SU-DHL-6 (cell line): ENCODE results near the gene NSF.

Experiments
- H2AFZ ChIP-seq: fragments of 200-600 bp; sonication (generic); 2 replicates; pipeline ENCODE4 v1.6.1; 2014; ENCODE audit warnings: low read depth, mild to moderate bottlenecking, moderate library complexity, mixed read lengths, antibody characterized with exemption, low read length; ENCODE audit not compliant: severe bottlenecking
- H3F3A ChIP-seq: fragments of 200-600 bp; shearing (Covaris generic); 2 replicates; pipeline ENCODE4 v1.6.0; 2016; ENCODE audit warnings: antibody characterized with exemption, mild to moderate bottlenecking; ENCODE audit not compliant: insufficient read depth
- H3K27ac ChIP-seq: fragments of 200-600 bp; sonication (generic); 2 replicates; pipeline ENCODE4 v1.5.1; 2016; ENCODE audit warnings: low read depth, mild to moderate bottlenecking, low read length, moderate library complexity, mixed read lengths
- H3K27me3 ChIP-seq: fragments of 200-600 bp; sonication (generic), shearing (Covaris generic); 2 replicates; pipeline ENCODE4 v1.6.0; 2014; ENCODE audit warnings: mild to moderate bottlenecking, low read length
- H3K36me3 ChIP-seq: fragments of 200-600 bp; sonication (generic); 2 replicates; pipeline ENCODE4 v1.6.1; 2014; ENCODE audit warnings: mild to moderate bottlenecking, low read length, mixed read lengths
- H3K4me2 ChIP-seq: fragments of 300-600, 200-600 bp; shearing (Covaris generic), sonication (generic); 2 replicates; pipeline ENCODE4 v1.6.0; 2014; ENCODE audit warnings: low read length, low read depth, mild to moderate bottlenecking; ENCODE audit not compliant: poor library complexity, severe bottlenecking
- H3K4me3 ChIP-seq: fragments of 200-600 bp; sonication (generic); 2 replicates; pipeline ENCODE4 v1.5.1; 2014; ENCODE audit warnings: antibody characterized with exemption, low read length, mild to moderate bottlenecking, mixed read lengths; ENCODE audit not compliant: insufficient read depth, poor library complexity, severe bottlenecking
- H3K79me2 ChIP-seq: fragments of 200-600 bp; sonication (generic); 2 replicates; pipeline ENCODE4 v1.6.1; 2014; ENCODE audit warnings: mild to moderate bottlenecking, low read length, moderate library complexity; ENCODE audit not compliant: insufficient read depth
- H3K9ac ChIP-seq: fragments of 200-600 bp; sonication (generic); 2 replicates; pipeline ENCODE4 v1.7.0; 2014; ENCODE audit warnings: mild to moderate bottlenecking, low read length
- H3K9me2 ChIP-seq: fragments of 200-600 bp; sonication (generic); replicated peaks from 2 replicates; pipeline ENCODE4 v1.6.1; 2014; ENCODE audit warnings: low read length; ENCODE audit not compliant: insufficient read depth
- H3K9me3 ChIP-seq: fragments of 200-600 bp; sonication (generic); 2 replicates; pipeline ENCODE4 v1.6.1; 2014; ENCODE audit warnings: low read length, mixed read lengths; ENCODE audit not compliant: insufficient read depth
- H4K20me1 ChIP-seq: fragments of 200-600 bp; sonication (generic); 2 replicates; pipeline ENCODE4 v1.6.1; 2014; ENCODE audit warnings: low read depth, mild to moderate bottlenecking, antibody characterized with exemption, low read length, moderate library complexity, mixed read lengths
- EZH2phosphoT487 ChIP-seq: fragments of 200-600 bp; sonication (generic), shearing (Covaris generic); conservative IDR thresholded peaks from 2 replicates; pipeline ENCODE4 v1.6.1; 2018; ENCODE audit warnings: mild to moderate bottlenecking, antibody characterized with exemption, low read length, moderate library complexity, mixed read lengths
- TF ChIP-seq, protein P1 (sequence below): fragments of 200-600 bp; sonication (generic); IDR thresholded peaks from one replicate; pipeline ENCODE4 v1.5.1; 2017; ENCODE audit warnings: antibody characterized with exemption, mild to moderate bottlenecking, low read length, moderate library complexity; ENCODE audit not compliant: insufficient read depth, poor library complexity, severe bottlenecking

The NSF gene

DNA sequence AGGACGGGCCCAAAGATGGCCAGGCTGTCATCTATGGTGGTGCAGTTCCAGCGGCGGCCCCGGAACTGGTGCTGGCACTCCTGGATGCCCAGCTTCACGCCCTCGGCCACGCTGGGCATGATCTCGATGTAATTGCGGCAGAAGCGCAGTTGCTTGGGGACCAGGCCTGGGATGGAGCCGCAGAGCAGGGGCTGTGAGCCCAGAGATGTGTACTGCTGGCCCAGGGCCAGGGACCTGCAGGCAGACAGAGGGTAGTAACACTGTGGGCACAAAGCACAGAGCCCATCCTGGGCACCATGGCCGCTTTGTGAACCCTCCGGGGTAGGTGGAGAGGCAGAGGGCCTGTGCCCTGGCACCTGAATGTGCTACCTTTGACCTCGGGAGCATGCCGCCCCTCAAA lies 183.2 kb downstream of the NSF start:
- Histone ChIP-seq H3K9me3 (no peaks in the 10 kb centered on the region), H3K27me3 (no peaks in the 10 kb centered on the region), H3F3A (no peaks in the 10 kb centered on the region), H3K36me3 (no peaks in the 10 kb centered on the region), H3K9me2 (no peaks in the 10 kb centered on the region), H3K4me3 (no peak overlapping the region), H3K27ac (no peak overlapping the region), H3K4me2 (no peak overlapping the region), H2AFZ (no peak overlapping the region), H3K79me2 (no peaks in the 10 kb centered on the region), H4K20me1 (no peaks in the 10 kb centered on the region), H3K9ac (no peak overlapping the region)
- TF ChIP-seq EZH2phosphoT487, result no peak
- TF ChIP-seq, protein P1, sequence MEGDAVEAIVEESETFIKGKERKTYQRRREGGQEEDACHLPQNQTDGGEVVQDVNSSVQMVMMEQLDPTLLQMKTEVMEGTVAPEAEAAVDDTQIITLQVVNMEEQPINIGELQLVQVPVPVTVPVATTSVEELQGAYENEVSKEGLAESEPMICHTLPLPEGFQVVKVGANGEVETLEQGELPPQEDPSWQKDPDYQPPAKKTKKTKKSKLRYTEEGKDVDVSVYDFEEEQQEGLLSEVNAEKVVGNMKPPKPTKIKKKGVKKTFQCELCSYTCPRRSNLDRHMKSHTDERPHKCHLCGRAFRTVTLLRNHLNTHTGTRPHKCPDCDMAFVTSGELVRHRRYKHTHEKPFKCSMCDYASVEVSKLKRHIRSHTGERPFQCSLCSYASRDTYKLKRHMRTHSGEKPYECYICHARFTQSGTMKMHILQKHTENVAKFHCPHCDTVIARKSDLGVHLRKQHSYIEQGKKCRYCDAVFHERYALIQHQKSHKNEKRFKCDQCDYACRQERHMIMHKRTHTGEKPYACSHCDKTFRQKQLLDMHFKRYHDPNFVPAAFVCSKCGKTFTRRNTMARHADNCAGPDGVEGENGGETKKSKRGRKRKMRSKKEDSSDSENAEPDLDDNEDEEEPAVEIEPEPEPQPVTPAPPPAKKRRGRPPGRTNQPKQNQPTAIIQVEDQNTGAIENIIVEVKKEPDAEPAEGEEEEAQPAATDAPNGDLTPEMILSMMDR, result no peak

DNA sequence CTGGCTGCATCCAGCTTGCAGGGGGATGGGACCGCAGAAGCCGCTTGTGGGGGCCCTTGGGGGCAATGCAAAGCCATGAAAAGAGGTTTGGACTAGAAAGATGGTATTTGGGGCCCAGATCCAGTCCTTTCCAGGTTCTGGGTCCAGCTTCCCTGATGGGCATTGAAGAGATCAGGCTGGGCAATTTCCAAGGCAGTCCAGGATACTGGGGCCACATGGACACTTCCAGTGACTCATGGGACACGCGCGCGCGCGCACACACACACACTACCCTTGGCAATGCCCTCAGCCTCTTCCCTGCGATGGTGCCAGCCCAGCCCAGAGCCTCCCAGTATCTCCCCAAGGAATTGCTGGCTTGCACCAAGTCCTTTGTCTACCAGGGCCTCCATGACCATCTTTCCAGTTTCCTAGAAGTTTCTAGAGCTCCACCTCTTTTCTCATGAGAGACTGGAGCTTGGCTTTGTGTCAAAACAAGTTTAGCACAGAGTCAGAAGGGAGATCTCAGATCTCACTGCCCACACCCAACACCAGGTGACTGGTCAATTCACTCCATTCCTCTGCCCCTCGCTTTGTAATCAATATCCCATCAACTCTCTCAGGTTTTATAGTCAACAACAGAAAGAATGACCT lies 183.8 kb downstream of the NSF start:
- Histone ChIP-seq H3K27me3 (no peaks in the 10 kb centered on the region), H3K4me3 (no peak overlapping the region), H4K20me1 (no peaks in the 10 kb centered on the region), H3F3A (no peaks in the 10 kb centered on the region), H3K9me3 (no peaks in the 10 kb centered on the region), H3K9me2 (no peaks in the 10 kb centered on the region), H3K9ac (no peak overlapping the region), H3K36me3 (no peaks in the 10 kb centered on the region), H2AFZ (no peak overlapping the region), H3K4me2 (no peak overlapping the region), H3K79me2 (no peaks in the 10 kb centered on the region), H3K27ac (no peak overlapping the region)
- TF ChIP-seq, protein P1, result no peak

DNA sequence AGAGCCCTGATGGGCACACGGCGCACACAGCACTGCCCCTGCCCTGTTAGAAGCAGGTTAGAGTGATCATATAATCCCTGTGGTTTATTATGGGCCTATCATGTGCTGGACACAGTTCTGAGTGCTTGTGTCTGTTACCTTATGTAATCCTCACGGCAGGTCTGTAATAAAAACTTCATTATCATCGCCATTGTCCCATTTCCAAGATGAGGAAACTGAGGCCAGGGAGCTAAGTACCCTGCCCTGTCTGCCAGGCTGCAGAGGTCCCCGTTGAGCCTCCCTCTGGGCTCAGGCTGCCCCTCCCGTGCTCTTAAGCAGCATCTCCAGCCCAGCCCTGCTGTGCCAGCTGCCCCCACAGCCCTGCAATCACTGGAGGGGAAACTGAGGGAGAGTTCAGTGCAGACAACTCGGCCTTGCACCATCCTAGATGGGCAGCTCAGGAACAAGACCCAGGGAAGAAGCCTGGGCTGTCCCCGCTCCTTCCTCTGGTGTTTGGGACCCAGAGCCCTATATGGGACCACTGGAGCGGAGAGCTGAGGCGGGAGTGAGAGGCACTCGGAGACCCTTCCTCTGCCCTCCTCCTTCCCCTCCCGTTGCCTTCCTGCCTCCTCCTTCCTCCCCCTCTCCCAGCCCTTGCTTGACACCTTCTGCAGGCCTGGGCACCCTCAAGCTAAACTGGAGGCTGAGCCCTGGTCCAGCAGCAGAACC lies 186.0 kb downstream of the NSF start:
- Histone ChIP-seq H3K9me2 (no peaks in the 10 kb centered on the region), H2AFZ (no peak overlapping the region), H3K36me3 (no peaks in the 10 kb centered on the region), H3K79me2 (no peaks in the 10 kb centered on the region), H4K20me1 (no peaks in the 10 kb centered on the region), H3F3A (no peaks in the 10 kb centered on the region), H3K27ac (no peak overlapping the region), H3K4me2 (no peak overlapping the region), H3K9ac (no peak overlapping the region), H3K4me3 (no peak overlapping the region), H3K27me3 (no peaks in the 10 kb centered on the region), H3K9me3 (no peaks in the 10 kb centered on the region)
- no peak for TF ChIP-seq EZH2phosphoT487
- TF ChIP-seq, protein P1, result no peak
